HG03575 (cell line): ENCODE measurements around the gene PNMA8C.
"Not testable (repeated sequence)": the region's sequence is repeated elsewhere in the genome, so short reads cannot be mapped to it uniquely, and the experiment has no call there.

Experiments
- ATAC-seq: cut with Tn5 transposase; IDR thresholded peaks from one replicate; pipeline ENCODE4 v1.9.1; 2021; ENCODE audit not compliant: unreplicated experiment, insufficient number of reproducible peaks, low FRiP score; ENCODE audit errors: extremely low read depth

PNMA8C gene

DNA sequence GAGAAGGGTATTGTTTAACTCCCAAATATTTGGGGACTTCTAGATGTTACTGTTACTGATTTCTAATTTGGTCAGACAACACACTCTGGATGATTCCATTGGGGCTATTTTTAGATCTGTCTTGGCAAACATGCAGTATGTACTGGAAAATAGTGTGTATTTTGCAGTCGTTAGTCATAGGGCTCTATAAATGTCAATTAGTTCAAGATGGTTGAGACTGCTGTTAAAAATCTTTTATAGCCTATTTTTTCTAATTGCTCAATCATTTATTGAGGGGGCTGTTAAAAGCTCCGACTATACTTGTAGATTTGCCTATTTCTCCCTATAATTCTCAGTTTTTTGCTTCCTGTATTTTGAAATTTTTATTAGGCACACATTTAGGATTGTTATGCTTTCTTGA lies 50.5 kb downstream of the PNMA8C start:
- no peak for ATAC-seq

- no peak for ATAC-seq
These were observed 52.2 kb downstream of the PNMA8C start for GRCh38 chr19:46376241-46377153.

DNA sequence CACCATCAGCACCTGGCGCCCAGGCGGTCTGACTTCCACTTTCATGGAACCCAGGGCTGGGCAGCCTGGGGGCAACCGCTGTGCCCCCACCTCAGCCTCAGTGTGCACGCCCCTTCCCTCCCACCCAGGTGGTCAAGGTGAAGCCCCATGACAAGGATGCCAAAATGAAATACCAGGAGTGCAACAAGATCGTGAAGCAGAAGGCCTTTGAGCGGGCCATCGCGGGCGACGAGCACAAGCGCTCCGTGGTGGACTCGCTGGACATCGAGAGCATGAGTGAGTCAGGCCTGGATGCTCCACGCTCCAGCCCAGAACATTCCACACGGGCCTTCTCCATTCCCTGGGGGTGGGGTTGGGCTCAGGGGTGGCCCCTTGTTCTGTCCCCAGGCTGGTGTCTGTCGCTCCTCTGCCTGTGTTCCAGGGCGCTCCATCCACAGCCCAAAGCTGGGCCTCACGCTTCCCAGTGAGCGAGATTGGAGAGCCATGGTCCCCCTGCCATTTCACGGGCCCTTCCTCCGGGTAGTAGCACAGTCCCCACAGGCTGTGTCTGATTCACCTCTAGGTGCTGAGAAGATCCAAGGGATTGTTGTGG lies 53.2 kb downstream of the PNMA8C start:
- ATAC-seq: not testable (repeated sequence)
